Ishikawa (cell line): ENCODE results near the gene ELAVL3.

Source experiments
- CEBPB ChIP-seq: IDR thresholded peaks from 2 replicates; pipeline ENCODE4 v1.6.1; 2012
- CREB1 ChIP-seq: IDR thresholded peaks from 2 replicates; pipeline ENCODE4 v1.6.1; 2012; ENCODE audit warnings: low read depth
- EGR1 ChIP-seq: IDR thresholded peaks from 2 replicates; pipeline ENCODE4 v1.6.1; 2012
- EP300 ChIP-seq: IDR thresholded peaks from 2 replicates; pipeline ENCODE4 v1.6.1; 2012; ENCODE audit warnings: borderline replicate concordance
- FOXM1 ChIP-seq: IDR thresholded peaks from 2 replicates; pipeline ENCODE4 v1.6.1; 2012; ENCODE audit warnings: low read depth, borderline replicate concordance
- NFIC ChIP-seq: IDR thresholded peaks from 2 replicates; pipeline ENCODE4 v1.6.1; 2012
- RAD21 ChIP-seq: IDR thresholded peaks from 2 replicates; pipeline ENCODE4 v1.6.1; 2012; ENCODE audit warnings: low read depth
- TAF1 ChIP-seq: IDR thresholded peaks from 2 replicates; pipeline ENCODE4 v1.6.1; 2012; ENCODE audit warnings: low read depth, mild to moderate bottlenecking
- TCF12 ChIP-seq: IDR thresholded peaks from 2 replicates; pipeline ENCODE4 v1.6.1; 2012; ENCODE audit warnings: low read depth
- TEAD4 ChIP-seq: IDR thresholded peaks from 2 replicates; pipeline ENCODE4 v1.6.1; 2012
- YY1 ChIP-seq: IDR thresholded peaks from 2 replicates; pipeline ENCODE4 v1.6.1; 2012; ENCODE audit warnings: low read depth
- ZBTB7A ChIP-seq: IDR thresholded peaks from 2 replicates; pipeline ENCODE4 v1.6.1; 2012; ENCODE audit warnings: low read depth
- TF ChIP-seq, protein P1 (sequence below): IDR thresholded peaks from 2 replicates; pipeline ENCODE4 v1.6.1; 2012; ENCODE audit warnings: low read depth, mild to moderate bottlenecking
- TF ChIP-seq, protein P2 (sequence below): IDR thresholded peaks from 2 replicates; pipeline ENCODE4 v1.6.1; 2012
- TF ChIP-seq, protein P3 (sequence below): IDR thresholded peaks from 2 replicates; pipeline ENCODE4 v1.6.1; 2012

ELAVL3 gene

DNA sequence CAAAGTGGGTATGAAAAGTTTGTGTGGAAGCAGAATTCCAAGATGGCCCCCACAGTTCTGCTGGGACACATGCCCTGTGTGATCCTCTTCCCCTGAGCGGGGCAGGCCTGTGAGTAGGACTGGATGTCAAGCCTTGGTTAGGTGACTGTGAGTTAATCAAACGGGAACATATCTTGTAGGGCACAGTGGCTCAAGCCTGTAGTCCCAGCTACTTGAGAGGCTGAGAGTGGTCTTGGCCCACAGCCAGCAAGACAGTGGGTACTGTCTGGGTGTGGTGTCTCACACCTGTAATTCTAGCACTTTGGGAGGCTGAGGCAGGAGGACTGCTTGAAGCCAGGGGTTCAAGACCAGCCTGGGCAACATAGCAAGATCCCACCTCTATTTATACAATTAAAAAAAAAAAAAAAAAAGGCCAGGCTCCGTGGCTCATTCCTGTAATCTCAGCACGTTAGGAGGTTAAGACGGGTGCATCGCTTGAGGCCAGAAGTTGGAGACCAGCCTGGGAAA is 18.4 kb upstream of the ELAVL3 start:
- TF ChIP-seq TAF1: no peak
- TF ChIP-seq FOXM1: no peak
- TF ChIP-seq YY1: no peak
- TF ChIP-seq CREB1: no peak
- TF ChIP-seq, protein P1, sequence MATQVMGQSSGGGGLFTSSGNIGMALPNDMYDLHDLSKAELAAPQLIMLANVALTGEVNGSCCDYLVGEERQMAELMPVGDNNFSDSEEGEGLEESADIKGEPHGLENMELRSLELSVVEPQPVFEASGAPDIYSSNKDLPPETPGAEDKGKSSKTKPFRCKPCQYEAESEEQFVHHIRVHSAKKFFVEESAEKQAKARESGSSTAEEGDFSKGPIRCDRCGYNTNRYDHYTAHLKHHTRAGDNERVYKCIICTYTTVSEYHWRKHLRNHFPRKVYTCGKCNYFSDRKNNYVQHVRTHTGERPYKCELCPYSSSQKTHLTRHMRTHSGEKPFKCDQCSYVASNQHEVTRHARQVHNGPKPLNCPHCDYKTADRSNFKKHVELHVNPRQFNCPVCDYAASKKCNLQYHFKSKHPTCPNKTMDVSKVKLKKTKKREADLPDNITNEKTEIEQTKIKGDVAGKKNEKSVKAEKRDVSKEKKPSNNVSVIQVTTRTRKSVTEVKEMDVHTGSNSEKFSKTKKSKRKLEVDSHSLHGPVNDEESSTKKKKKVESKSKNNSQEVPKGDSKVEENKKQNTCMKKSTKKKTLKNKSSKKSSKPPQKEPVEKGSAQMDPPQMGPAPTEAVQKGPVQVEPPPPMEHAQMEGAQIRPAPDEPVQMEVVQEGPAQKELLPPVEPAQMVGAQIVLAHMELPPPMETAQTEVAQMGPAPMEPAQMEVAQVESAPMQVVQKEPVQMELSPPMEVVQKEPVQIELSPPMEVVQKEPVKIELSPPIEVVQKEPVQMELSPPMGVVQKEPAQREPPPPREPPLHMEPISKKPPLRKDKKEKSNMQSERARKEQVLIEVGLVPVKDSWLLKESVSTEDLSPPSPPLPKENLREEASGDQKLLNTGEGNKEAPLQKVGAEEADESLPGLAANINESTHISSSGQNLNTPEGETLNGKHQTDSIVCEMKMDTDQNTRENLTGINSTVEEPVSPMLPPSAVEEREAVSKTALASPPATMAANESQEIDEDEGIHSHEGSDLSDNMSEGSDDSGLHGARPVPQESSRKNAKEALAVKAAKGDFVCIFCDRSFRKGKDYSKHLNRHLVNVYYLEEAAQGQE: no peak
- TF ChIP-seq, protein P2, sequence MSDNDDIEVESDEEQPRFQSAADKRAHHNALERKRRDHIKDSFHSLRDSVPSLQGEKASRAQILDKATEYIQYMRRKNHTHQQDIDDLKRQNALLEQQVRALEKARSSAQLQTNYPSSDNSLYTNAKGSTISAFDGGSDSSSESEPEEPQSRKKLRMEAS: no peak
- no peak for TF ChIP-seq EGR1
- no peak for TF ChIP-seq NFIC
- TF ChIP-seq, protein P3, sequence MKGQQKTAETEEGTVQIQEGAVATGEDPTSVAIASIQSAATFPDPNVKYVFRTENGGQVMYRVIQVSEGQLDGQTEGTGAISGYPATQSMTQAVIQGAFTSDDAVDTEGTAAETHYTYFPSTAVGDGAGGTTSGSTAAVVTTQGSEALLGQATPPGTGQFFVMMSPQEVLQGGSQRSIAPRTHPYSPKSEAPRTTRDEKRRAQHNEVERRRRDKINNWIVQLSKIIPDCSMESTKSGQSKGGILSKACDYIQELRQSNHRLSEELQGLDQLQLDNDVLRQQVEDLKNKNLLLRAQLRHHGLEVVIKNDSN: no peak
- no peak for TF ChIP-seq TEAD4

DNA sequence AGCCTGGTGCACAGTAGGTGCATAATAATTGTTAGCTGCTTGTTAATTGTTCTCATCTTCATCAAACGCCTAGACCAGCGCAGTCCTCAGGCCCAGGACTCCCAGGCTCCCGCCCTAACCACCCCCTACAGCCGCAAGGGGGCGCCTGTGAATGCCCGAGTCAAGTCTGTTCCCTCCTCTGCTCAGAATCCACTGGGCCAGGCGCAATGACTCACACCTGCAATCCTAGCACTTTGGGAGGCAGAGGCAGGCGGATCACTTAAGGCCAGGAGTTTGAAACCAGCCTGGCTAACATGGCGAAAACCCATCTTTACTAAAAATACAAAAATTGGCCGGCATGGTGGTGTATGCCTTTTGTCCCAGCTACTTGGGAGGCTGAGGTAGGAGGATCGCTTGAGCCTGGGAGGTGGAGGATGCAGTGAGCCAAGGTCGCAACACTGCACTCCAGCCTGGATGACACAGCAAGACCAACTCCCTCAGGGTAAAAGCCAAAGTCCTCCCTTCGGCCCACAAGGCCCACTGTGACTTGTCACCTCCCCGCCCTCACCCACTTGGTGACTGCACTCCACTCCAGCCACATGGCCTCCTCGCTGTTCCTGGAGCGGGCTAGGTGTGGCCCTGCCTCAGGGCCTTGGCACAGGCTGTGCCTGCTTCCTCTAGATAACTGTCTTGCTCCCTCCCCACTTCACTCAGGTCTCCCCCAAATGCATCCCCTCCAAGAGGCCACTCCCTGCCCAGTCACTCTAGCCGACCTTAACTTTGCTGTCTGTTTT is 15.7 kb upstream of the ELAVL3 start:
- TF ChIP-seq RAD21 (peak; percentile 61), EGR1 (no peak)

DNA sequence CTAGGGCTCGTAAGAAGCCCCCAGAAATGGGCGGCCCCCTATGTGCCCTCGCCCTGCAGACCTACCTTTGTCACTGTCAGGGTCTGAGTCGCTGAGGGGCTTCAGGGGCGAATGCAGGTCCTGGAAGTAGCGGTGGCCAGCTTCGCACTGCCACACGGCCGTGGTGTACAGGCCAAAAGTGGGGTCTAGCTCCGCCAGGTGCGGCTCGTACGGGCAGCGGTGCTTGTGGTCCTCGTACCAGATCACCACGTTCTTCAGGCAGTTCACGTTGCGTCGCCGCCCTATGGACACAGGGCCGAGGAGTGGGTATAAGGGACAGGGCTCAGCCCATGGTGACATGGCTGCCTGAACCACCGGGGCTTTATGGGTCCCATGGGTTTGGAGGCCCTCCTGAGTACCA is 15.0 kb upstream of the ELAVL3 start:
- TF ChIP-seq, protein P3: no peak
- TF ChIP-seq TEAD4 (no peak), ZBTB7A (no peak), NFIC (no peak), FOXM1 (no peak)
- TF ChIP-seq, protein P1: no peak

DNA sequence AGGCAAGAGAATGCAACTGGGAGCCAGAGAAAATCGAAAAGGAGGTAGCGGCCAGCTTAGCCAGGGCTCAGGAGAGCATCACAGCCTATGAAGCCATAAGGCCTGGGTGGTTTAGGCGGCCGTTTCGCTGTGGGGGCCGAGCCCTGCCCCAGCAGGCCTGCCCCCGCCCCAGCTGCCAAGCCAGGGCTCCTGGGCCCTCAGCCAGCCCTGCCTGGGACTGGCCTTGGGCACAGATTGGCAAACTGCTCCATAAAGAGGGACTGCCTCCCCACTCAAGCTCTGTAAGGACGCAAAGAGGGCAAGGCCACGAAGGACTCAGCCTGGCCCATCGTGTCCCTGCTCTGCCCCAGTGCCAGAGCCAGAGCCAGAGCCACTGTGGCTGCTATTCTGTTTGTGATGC is 14.6 kb upstream of the ELAVL3 start:
- TF ChIP-seq TCF12: no peak
- no peak for TF ChIP-seq TAF1

DNA sequence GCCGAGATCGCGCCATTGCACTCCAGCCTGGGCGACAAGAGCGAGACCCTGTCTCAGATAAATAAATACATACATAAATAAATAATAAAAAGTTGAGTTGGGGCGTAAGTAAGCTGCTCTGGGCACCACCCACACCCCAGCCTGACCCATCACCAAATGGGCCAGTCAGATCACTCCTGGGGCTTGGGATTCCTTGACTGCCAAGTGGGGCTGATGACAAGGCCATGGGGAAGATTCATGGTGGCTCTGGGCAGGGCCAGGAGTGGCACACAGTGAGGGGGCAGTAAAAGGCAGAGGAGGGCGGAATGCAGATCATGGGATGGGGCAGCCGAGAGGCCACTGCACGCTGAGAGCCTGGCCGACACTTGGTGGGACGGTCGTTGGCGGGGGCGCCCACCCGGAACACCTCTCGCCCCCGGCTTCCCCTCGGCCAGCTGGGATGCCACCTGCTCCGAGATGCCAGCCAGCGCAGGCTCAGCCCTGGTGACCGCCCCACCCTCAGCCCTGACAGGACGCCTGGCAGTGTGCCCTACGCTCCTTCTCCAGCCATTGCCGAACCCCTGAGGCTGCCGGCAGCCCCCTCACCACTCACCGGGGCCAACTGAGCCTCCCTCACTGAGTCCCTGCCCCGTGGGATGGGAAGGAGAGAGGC is 13.9 kb upstream of the ELAVL3 start:
- TF ChIP-seq, protein P3: no peak
- TF ChIP-seq EGR1 (no peak), ZBTB7A (no peak)

DNA sequence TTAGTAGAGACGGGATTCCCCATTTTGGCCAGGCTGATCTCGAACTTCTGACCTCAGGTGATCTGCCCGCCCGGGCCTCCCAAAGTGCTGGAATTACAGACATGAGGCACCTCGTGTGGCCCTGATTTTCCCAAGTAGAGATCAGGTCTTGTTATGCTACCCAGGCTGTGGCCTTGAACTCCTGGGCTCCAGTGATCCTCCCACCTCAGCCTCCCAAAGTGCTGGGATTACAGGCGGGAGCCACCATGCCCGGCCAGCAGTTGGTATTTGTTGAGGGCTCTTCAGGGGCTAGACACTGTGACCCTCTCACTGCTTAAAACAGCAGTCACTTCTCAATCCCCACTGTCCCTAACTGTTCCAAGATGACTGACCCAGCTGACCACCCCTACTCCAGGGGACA is 8.5 kb upstream of the ELAVL3 start:
- TF ChIP-seq TAF1 (no peak), CEBPB (no peak), CREB1 (no peak), NFIC (no peak), FOXM1 (no peak), TCF12 (no peak), EGR1 (no peak), TEAD4 (no peak), EP300 (no peak), RAD21 (no peak), ZBTB7A (no peak), YY1 (no peak)
- TF ChIP-seq, protein P2: no peak
- TF ChIP-seq, protein P1: no peak
- TF ChIP-seq, protein P3: no peak
